HL-60/S4 (cell line): Measurements from ENCODE around the gene FAXDC2.
"Not testable (repeated sequence)": the region's sequence is repeated elsewhere in the genome, so short reads cannot be mapped to it uniquely, and the experiment has no call there.

Source experiments
- in situ Hi-C: fragments of 300-500 bp; cut with MboI; formaldehyde crosslinking; loops from 2 replicates; pipeline ENCODE4 v1.14.3; 2022; ENCODE audit warnings: low sequenced_read_pairs

FAXDC2 gene

DNA sequence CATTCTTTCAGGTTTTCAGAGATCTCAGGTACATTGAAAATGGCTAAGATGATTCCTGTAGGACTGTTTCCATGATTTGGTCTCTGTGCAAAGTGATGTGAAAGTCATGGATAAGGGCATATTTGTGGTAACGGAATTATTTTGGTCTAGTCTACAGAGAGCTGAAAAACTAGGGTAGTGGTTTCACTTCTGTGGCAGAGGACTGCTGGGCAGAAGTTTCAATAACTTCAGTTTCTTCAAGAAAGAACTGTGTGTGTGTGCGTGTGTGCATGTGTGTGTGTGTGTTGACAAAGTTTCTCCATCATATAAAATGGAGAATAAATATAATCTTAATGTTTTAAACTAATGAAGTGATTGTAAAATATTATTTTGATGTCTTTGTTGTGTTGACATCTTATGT, 12.4 kb upstream of the FAXDC2 start:
- in situ Hi-C loops = no loop called here

- in situ Hi-C loops = no loop called here
Observed at GRCh38 chr5:154861946-154862345, 11.5 kb upstream of the FAXDC2 start.

DNA sequence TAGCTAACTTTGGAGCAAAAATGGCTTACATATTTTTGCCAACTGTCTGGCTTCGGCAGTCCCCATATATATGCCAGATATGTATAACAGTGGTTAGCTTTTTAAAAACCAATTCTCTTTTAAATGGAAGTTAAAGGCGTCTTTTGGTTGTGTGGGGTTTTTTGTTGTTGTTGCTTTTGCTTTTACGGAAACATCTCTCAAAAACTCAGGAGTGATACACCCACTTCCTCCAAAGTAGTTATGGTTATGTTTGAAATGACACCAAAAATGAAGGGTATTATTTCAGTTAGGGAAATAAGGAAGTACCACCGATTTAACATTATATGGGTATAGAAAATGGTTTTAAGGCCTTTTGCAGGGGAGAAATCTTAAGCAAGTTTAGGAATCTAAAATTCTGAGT, 10.4 kb upstream of the FAXDC2 start:
- in situ Hi-C loops = no loop called here

GRCh38 chr5:154860123-154860522, 9.7 kb upstream of the FAXDC2 start:
- in situ Hi-C loops = no loop called here

GRCh38 chr5:154858972-154859871, 8.8 kb upstream of the FAXDC2 start:
- in situ Hi-C loops = no loop called here

GRCh38 chr5:154858297-154858971, 8.0 kb upstream of the FAXDC2 start, which contains the start of gene CNOT8:
CNOT8 (plus strand) TSS chr5:154858627; CDS start chr5:154863279, 4,652 bp downstream.
- in situ Hi-C loops = no loop called here

DNA sequence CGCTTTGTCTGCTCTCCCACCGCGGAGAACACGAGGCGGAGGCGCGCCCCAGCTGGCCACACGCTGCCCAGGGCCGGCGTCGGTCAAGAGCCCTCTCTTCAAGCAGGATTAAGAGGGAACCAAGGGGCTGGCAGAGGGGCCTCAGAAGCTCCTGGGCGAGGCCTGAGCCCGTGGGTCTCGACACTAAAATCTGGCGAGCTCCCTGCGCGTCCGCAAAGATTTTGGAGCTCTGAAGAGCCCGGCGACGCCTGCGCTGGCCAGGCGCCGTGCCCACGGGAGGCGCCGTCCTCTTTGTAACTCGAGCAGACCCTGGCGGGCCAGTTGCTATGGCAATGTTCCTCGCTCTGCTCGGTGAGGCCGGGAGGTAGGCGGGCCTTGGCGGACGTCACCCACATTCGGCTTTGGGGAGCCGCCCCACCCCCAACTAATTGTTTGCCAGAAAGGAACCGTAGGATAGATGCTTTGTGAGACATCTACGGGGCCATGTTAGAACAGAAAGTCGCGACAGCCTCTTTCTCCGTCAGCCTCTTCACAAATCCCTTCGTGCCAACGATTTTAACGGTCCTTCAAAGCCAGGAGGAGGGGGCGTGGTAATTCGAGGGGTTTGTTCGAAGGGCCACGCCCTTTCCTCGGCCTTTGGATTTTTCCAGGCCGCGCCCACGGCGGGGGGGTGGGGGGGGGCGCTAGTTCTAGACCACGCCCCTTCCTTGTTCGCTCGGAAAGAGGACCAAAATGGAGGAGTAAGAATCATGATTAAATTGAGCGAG, 7.3 kb upstream of the FAXDC2 start:
- in situ Hi-C loops = no loop called here

DNA sequence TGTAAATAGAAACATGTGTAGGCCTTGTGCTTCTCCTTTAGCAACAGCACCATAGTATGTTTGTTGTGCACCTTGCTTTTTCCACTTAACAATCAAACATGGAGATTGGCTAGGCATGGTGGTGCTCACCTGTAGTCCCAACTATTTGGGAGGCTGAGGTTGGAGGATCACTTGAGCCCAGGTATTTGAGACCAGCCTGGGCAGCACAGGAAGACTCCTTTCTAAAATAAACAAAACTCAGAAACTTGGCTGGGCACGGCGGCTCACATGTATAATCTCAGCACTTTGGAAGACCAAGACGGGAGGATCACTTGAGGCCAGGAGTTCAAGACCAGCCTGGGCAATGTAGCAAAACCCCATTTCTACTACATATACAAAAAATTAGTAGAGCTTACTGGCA, 948 bp upstream of the FAXDC2 start:
- in situ Hi-C loops = no loop called here

DNA sequence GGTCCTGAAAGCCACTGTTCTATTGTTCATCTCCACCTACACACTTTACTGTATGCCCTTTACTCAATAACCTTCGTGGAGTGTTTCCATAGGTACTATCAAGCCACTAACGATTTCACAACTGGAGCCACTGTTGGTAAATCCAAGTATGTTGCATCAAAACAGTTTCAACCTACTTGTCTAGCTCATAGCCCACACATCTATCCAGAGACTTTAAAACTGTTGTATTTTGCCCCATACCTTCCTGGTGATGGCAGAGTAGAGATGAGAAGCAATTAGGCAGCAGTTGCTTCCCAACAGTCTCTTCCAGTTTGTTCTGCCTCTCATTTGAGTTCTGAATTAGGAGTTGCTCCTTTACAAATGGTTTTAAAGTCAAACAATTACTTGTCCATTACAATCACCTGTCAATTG, 607 bp downstream of the FAXDC2 start:
- in situ Hi-C loops = no loop called here

GRCh38 chr5:154849264-154849785, 1.1 kb downstream of the FAXDC2 start:
- in situ Hi-C loops = no loop called here

DNA sequence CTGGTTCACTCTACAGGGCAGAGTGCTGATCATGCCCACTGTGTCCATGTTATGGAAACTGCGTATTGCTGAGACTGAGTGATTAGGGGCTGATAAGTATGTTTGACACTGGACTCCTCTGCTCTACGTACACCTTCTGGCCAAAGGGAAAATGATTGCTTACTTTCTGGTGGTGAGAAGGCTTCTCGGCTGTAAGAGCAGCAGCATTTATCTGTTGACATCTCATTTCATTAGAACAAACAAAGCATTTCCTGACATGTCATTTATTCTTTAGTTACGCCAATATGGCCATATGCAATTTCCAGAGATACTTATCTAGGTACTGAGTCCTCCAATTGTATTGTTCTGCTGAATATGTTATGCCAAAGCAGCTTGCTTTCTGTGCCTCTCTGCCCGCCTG, 5.6 kb downstream of the FAXDC2 start:
- in situ Hi-C loops = no loop called here

DNA sequence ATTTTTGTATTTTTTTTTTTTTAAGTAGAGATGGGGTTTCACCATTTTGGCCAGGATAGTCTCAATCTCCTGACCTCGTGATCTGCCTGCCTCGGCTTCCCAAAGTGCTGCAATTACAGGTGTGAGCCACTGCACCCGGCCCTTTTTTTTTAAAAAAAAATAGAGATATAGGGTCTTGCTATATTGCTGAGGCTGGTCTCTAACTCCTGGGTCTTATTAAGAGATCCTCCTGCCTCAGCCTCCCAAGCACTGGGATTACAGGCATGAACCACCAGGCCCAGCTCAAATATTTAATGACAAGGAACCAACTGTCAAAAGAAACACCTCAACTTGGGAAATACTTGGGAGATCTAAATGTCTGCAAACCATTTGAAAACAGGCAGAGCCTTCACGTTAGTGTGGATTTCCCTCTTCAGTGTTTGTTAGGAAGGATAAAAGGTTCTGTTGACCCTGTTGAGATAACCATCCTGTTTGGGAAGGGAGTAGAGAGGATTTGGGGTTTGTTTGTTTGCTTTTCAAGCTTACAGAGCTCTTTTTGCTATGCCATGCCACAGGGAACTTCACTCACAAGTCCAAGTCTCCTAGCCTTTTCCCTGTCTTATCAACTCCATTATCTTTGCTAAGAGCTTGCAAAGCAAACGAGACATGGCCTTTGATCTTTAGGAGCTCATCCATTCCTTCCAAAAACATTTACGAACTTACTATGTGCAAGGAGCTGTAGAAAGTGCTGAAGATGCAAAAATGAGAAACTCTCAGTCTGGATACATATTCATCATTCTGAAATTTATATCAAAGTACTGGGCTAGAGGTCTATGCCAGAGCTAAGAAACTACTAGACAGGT, 7.5 kb downstream of the FAXDC2 start:
- in situ Hi-C loops = no loop called here

DNA sequence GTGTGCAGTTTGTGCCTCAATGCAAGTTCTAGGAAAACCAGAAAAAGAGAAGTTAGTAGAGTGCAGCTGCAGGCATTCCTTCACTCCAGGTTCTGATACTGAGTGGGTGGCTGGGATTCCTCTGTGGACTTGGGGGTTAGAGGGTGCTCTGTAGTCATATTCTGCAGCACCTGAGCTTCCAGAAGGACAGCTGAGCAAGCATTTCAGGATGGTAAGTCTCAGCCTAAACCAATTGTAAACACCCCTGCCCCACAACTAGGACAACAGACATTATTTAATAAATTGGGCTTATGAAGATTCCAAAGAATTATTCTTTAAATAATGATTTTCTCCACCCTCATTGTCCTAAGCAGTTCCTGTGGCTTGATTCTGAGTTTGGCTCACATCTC, 9.1 kb downstream of the FAXDC2 start:
- in situ Hi-C loops = no loop called here

DNA sequence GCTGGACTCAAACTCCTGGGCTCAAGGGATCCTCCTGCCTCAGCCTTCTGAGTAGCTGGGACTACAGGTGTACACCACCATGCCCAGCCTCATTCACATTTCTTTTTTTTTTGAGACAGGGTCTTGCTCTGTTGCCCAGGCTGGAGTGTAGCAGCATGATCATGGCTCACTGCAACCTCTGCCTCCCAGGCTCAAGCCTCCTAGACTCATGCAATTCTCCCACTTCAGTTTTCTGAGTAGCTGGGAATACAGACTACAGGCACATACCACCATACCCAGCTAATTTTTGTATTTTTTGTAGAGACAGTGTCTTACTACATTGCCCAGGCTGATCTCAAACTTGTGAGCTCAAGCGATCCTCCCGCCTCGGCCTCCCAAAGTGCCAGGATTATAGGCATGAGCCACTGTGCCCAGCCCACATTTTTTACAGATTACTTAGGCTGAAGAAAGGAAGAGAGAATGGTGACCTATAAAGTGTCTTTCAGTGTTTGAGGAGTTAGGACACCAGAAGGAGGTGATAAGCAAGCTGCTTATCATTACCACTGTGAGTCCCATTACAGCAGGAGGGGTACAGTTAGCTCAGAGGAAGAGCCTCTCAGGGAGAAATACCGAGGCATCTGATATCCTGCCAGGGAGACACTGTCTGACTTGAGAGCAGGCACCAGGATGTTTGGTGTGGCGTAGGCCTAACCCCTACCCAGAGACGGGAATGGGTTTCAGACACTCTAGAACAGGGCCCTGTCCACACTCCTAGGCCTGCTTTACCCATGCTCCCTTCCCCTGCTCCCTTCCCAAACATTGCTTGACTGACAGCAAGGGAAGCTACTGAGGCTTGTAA, 9.7 kb downstream of the FAXDC2 start:
- in situ Hi-C loops = no loop called here

DNA sequence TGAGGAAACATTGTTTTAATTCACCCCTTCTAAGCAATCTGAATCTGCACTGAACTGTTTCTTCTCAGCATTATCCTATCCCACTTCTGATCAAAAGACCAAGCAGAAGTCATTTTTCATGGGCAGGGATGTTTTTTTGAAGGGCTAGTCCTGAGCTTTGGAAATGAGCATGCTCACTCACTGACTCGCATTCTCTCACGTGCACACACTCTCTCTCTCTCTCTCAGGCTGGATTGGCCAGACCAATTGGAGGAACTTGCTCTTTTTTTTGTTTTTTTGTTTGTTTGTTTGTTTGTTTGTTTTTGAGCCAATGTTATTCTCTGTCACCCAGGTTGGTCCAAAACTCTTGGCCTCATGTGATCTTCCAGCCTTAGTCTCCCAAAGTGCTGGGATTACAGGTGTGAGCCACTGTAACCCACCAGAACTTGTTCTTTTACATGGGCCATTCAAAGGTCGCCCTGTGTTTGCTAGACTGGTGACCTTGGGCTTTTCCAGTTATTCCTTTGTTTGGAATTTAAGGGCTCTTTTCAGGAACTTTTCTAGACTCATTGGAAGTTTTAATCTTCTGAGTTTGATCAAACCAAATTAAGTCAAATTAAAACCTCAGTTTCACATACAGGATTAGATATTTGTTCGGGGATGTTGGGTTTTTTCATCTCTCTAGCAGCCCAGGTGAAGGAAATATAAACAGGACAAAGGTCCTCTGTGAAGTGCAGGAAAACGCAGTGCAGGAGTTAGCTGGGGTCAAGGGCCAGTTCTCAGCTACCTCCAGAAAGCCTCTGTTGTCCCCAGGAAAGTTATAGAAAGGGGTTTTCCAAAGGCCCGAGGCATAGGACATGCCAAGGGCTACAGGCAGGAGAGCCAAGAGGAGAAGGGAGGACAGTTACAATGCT, 13.1 kb downstream of the FAXDC2 start:
- in situ Hi-C loops = no loop called here

DNA sequence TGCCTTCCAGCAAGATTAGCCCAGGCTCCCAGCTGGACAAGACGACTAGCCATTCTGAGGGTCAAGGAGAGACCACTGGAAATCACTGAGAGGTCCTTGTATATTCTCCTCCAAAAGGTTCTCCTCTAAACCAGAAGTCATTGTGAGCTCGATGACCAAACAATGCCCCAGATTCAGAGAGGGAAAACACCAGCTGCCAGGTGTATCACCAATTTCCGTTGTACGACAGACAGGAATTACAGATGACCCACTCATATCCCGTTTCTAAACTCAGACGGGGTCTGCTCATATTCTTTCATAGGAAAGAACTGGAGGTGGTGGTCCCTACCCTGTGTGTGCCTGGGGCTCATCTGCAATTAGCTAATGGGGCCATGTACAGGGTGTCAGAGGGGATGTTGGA, 14.2 kb downstream of the FAXDC2 start:
- in situ Hi-C loops = no loop called here

DNA sequence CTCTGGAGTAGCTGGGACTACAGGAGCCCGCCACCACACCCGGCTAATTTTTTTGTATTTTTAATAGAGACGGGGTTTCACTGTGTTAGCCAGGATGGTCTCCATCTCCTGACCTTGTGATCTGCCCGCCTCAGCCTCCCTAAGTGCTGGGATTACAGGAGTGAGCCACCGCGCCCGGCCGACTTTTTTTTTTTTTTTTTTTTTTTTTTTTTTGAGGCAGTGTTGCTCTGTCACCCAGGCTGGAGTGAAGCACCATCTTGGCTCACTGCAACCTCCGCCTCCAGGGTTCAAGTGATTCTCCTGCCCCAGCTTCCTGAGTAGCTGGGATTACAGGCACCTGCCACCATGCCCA, 14.7 kb downstream of the FAXDC2 start:
- in situ Hi-C loops = not testable (repeated sequence)

GRCh38 chr5:154834053-154834452, 16.4 kb downstream of the FAXDC2 start:
- in situ Hi-C loops = no loop called here

- in situ Hi-C loops = not testable (repeated sequence)
Observed at GRCh38 chr5:154832804-154833203, 17.6 kb downstream of the FAXDC2 start.
